Mesothelial cell of epicardium (in vitro differentiated cells): ENCODE data around the gene LHFPL5. TPM values are rescaled to one million over a fixed set of nuclear protein-coding genes. Genes with fewer than 3 reads are reported as not detected.

Experiments
- DNase-seq, 2 experiments: peaks; one replicate each; pipeline ENCODE4 v3.0.0; 2021; ENCODE audit warnings: low spot score in 2 of 2; ENCODE audit not compliant: unreplicated experiment in 2 of 2
- H3K27ac Mint-ChIP-seq: 2 replicates; pipeline ENCODE4 v1.8.0; 2021; ENCODE audit warnings: mixed read lengths
- H3K27me3 Mint-ChIP-seq: 2 replicates; pipeline ENCODE4 v1.8.0; 2021; ENCODE audit warnings: low read depth, mixed read lengths
- H3K36me3 Mint-ChIP-seq: 2 replicates; pipeline ENCODE4 v1.8.0; 2021; ENCODE audit warnings: mixed read lengths
- H3K4me1 Mint-ChIP-seq: 2 replicates; pipeline ENCODE4 v1.8.0; 2021; ENCODE audit warnings: mixed read lengths
- H3K4me3 Mint-ChIP-seq: 2 replicates; pipeline ENCODE4 v1.8.0; 2021; ENCODE audit warnings: mild to moderate bottlenecking, moderate library complexity, mixed read lengths
- H3K9me3 Mint-ChIP-seq: 2 replicates; pipeline ENCODE4 v1.8.0; 2021; ENCODE audit warnings: mixed read lengths
- CTCF ChIP-seq: fragments of 200-600 bp; sonication (generic); IDR thresholded peaks from one replicate; pipeline ENCODE4 v1.5.0; 2021; ENCODE audit warnings: antibody characterized with exemption; ENCODE audit not compliant: unreplicated experiment
- total RNA-seq: library from RNA; stranded (reverse); gene quantifications from 3 replicates; pipeline ENCODE4 v1.2.1, GENCODE V29; 2021

Gene LHFPL5
- total RNA-seq, 1 donor from 2014 or later: not detected

- no peak for DNase-seq
- Mint-ChIP-seq H3K27me3 (peaks cover 9% of the 10 kb centered on the region), H3K4me3 (no peak overlapping the region), H3K9me3 (no peaks in the 10 kb centered on the region), H3K27ac (no peak overlapping the region), H3K4me1 (peaks cover 13% of the 10 kb centered on the region), H3K36me3 (no peaks in the 10 kb centered on the region)
- TF ChIP-seq CTCF: no peak
These were observed 26.7 kb upstream of the LHFPL5 start for GRCh38 chr6:35778437-35778836.

- H3K36me3 Mint-ChIP-seq: no peaks in the 10 kb centered on the region
- no peaks in the 10 kb centered on the region for H3K9me3 Mint-ChIP-seq
- no peak for DNase-seq
- peaks cover 7% of the 10 kb centered on the region for H3K27me3 Mint-ChIP-seq
- no peak within 1 kb of the TSS for H3K4me3 Mint-ChIP-seq
- peaks cover 11% of the 10 kb centered on the region for H3K4me1 Mint-ChIP-seq
- TF ChIP-seq CTCF: no peak
- no peak within 1 kb of the TSS for H3K27ac Mint-ChIP-seq
These were observed 24.4 kb upstream of the LHFPL5 start, which contains the start of gene CLPSL1 for GRCh38 chr6:35780719-35781118. CLPSL1 (plus strand) TSS chr6:35781019; CDS start chr6:35781111, 92 bp downstream.

- DNase-seq: no peak
These were observed 23.9 kb upstream of the LHFPL5 start for GRCh38 chr6:35781290-35781689.

GRCh38 chr6:35782424-35782823 is 22.7 kb upstream of the LHFPL5 start:
- Mint-ChIP-seq H3K9me3 (no peaks in the 10 kb centered on the region), H3K36me3 (no peaks in the 10 kb centered on the region), H3K4me3 (no peak overlapping the region), H3K4me1 (peaks cover 6% of the 10 kb centered on the region), H3K27ac (no peak overlapping the region), H3K27me3 (peaks cover 18% of the 10 kb centered on the region)
- TF ChIP-seq CTCF: no peak
- DNase-seq: no peak

More at GRCh38 chr6:35781290-35781689, 23.9 kb upstream of the LHFPL5 start:
- no peak for TF ChIP-seq CTCF
- Mint-ChIP-seq H3K36me3 (no peaks in the 10 kb centered on the region), H3K27ac (no peak overlapping the region), H3K4me1 (peaks cover 10% of the 10 kb centered on the region), H3K9me3 (no peaks in the 10 kb centered on the region), H3K27me3 (peaks cover 6% of the 10 kb centered on the region), H3K4me3 (no peak overlapping the region)

GRCh38 chr6:35784200-35784599 is 21.0 kb upstream of the LHFPL5 start:
- H3K4me1 Mint-ChIP-seq: peaks cover 3% of the 10 kb centered on the region
- H3K27me3 Mint-ChIP-seq: peaks cover 30% of the 10 kb centered on the region
- no peak for TF ChIP-seq CTCF
- H3K36me3 Mint-ChIP-seq: no peaks in the 10 kb centered on the region
- no peak overlapping the region for H3K27ac Mint-ChIP-seq
- no peak for DNase-seq
- no peaks in the 10 kb centered on the region for H3K9me3 Mint-ChIP-seq
- H3K4me3 Mint-ChIP-seq: no peak overlapping the region

- H3K27ac Mint-ChIP-seq: no peak overlapping the region
- peaks cover 38% of the 10 kb centered on the region for H3K27me3 Mint-ChIP-seq
- no peaks in the 10 kb centered on the region for H3K9me3 Mint-ChIP-seq
- TF ChIP-seq CTCF: no peak
- H3K36me3 Mint-ChIP-seq: no peaks in the 10 kb centered on the region
- no peak for DNase-seq
- peaks cover 3% of the 10 kb centered on the region for H3K4me1 Mint-ChIP-seq
- no peak overlapping the region for H3K4me3 Mint-ChIP-seq
These were observed 18.9 kb upstream of the LHFPL5 start for GRCh38 chr6:35786272-35786671.
